ENCODE results near the gene XPNPEP2.

DNA sequence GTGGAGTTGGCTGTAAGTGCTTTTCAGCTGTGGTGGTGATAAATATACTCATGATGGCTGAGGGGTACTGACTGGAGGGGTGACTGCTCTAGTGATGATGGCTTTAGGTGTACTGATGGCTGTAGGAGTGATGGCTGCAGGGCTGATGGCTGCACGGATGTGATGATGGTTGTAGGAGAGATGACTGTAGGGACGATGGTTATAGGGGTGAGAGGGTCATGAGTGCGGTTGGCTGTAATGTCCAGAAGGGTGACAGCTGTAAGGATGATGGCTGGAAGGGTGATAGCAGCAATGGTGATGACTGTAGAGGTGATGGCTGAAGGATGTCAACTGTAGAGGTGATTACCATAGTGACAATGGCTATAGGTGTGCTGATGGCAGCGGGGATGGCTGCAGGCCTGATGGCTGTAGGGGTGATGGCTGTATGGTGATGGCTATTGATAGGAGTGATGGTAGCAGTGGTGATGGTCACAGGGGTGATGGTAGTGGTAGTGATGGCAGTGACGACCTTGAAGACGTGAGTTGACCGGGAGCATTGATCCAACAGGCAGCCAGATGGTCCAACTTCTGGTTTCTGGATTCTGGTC lies 40.4 kb downstream of the XPNPEP2 start:
- TF ChIP-seq, protein P1, sequence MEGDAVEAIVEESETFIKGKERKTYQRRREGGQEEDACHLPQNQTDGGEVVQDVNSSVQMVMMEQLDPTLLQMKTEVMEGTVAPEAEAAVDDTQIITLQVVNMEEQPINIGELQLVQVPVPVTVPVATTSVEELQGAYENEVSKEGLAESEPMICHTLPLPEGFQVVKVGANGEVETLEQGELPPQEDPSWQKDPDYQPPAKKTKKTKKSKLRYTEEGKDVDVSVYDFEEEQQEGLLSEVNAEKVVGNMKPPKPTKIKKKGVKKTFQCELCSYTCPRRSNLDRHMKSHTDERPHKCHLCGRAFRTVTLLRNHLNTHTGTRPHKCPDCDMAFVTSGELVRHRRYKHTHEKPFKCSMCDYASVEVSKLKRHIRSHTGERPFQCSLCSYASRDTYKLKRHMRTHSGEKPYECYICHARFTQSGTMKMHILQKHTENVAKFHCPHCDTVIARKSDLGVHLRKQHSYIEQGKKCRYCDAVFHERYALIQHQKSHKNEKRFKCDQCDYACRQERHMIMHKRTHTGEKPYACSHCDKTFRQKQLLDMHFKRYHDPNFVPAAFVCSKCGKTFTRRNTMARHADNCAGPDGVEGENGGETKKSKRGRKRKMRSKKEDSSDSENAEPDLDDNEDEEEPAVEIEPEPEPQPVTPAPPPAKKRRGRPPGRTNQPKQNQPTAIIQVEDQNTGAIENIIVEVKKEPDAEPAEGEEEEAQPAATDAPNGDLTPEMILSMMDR (conservative IDR thresholded peaks at IDR 0.05 in 1 of 2, IDR thresholded peaks at IDR 0.05 in 1 of 2; ENCODE audit: extremely low read depth in 1 of 2, insufficient read depth in 1 of 2, low read depth in 1 of 2, low read length in 2 of 2), result no peak
- no peak for TF ChIP-seq EZH2 (IDR thresholded peaks at IDR 0.05; ENCODE audit: borderline replicate concordance, low read length)

Data from mammary epithelial cell (primary cell).